Left renal pelvis (tissue), 4 donors: Measurements from ENCODE around the gene SLCO2B1. TPM values are rescaled to one million over a fixed set of nuclear protein-coding genes. Genes with fewer than 3 reads are reported as not detected.

Source experiments
- DNase-seq, 4 donors: peaks; one replicate each; pipeline ENCODE4 v3.0.0-alpha.2; 2013; ENCODE audit warnings: low read depth in 4 of 4, low spot score in 3 of 4
- polyA plus RNA-seq, 4 donors: library from polyadenylated mRNA; unstranded; fragments of 120-200 nt; gene quantifications; one replicate each; pipeline ENCODE4 v1.2.1, GENCODE V29; 2013; ENCODE audit not compliant: insufficient read length in 4 of 4

The SLCO2B1 gene
- polyA plus RNA-seq, 4 donors = 6.3 to 10.3 (median 9.3) TPM

DNA sequence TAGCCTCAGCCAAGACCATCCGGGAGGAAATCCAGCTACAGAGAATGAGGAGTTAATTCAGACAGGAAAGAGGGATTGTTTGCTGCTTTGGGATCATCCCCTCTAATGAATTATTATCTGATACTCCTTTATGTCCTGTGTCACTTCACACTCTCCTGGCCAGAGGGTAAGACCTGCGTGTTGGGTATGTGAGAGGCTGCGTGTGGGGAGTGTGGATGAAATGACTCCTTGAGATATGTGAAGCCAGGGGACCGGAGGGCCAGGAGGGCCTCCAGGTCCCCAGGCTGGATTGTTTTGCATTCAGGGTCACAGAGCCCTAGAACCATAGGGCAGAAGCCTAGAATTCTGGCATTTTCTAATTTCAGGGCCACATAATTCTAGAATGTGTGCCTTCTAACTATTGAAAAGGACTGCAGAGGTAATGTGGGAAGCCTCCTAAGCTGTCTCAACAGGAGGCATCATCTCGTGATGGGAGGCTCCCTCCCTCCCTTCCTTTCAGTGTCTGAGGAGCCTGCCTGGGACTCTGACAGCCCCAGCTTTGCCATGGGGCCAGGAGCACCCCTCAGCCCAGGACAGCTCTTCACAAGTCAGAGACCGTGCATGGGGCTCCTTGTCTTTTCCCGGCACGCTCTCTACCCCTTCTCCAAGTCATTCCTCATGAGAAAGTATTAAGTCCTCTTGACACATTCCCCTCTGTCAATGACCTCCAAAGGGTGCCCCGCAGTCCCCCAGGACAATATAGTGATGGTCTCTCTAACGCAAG lies 93.3 kb downstream of the SLCO2B1 start:
- DNase-seq = no peak

DNA sequence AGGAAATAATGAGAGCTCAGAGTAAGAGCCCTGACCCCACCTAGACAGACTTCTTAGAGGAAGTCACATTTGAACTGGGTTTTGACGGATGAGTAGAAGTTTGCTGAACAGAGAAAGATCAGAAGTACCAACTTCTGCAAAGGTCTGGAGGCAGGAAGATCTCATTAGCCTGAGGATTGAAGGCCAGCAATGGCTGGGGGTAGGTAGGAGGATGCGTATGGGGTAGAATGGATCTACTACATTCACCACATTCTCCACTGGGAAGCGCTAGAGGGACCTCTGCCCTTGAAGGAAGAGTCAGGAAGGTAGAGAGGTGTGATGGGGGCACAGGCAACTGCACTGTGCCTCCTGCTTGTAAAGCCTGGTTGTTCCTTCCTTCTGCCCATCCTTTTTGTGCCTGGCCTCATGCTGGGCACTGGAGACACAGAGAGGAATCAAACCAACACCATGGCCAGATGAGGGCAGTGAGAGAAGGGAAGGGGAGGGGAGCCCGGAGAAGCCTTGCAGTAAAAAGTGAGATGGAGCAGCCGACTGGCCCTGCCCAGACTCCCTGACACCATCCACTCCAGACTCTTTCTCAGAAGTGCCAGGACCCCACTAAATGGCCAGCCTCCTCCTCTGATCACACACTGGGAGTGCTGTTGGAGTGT lies 94.6 kb downstream of the SLCO2B1 start:
- no peak for DNase-seq

DNA sequence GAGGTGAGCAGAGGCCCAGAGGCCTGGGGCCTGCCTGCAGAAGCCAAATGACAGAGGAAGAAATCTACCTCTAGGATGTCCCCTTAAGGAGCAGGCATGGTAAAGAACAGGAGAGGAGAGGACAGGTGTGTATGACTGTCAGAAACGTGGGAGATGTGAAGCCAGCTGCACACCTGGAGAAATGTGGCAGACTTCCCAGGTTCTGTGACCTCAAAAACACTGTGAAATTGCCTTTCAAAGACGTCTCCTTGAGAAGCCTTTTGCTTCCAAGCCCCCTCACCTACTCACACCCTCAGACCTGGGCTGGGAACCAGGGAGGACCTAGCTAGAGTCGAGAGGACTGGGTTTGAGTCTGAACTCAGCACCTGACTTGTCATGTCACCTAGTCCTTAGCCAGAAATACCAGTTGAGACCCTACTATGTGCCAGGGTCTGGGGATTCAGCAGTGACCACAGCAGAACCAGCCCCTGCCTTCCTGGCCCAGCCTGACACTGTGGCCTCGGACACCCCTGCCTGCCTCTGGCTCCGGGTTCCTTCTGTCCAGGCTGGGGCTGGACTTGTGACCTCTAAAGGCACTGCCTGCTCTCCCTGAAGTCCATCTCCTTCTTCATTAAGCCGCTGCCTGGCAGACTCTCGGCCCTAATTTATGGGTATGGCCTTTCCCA lies 95.2 kb downstream of the SLCO2B1 start:
- DNase-seq = no peak

DNA sequence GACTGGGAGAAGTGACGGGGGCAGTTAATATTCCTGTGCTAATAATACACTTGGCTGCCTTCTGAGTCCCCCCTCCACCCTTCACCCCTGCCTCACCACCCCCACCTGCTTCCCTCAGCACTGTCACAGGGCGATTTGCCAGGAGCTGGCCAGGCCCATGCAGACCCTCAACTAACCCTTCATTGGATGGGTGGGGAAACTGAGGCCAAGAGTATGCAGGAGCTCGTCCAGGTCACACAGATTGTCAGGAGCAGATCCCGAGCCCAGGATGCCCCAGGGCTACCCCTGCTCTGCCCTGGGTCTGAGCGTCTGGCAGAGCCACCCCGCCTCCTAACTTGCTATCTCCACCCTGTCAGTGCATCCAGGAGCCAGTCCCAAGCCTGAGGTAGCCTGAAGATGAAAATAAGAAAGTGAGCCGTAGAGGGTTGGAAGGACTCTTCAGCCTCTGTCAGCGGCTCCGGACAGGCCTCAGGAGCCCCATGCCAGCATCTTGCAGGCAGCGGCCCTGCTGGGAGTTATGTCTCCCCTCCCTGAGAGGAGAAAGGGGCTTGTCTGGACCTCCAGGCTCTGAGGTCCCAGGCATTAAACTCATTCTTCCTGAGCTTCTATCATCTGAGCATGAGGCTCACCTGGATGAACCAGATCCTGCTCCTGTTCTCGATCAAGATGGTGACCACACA lies 95.9 kb downstream of the SLCO2B1 start:
- no peak for DNase-seq

DNA sequence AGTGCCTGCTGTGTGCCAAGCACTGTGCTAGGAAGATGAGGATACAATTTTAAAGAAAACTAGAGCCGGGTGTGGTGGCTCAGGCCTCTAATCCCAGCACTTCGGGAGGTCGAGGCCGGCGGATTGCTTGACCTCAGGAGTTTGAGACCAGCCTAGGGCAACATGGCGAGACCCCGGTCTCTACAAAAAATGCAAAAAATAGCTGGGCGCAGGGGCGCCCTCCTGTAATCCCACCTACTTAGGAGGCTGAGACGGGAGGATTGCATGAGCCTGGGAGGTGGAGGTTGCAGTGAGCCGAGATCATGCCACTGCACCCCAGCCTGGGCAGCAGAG lies 98.0 kb downstream of the SLCO2B1 start:
- DNase-seq = no peak

DNA sequence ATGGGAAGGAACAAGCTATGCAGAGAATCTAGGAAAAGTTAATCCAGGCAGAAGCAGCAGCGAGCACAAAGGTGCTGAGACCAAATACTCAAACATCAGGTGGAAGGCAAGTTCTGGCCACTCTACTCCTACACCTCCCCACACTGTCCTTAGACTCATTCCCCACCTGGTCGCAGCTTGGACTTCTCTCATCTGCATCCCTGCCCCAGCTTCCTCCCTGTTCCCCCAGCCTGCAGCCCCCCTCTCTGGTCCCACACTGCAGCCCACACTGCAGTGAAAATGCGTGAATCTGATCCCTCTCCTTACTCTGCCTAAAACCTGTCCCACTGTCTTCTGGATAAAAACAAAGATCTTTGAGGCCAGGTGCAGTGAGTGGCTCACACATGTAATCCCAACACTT lies 98.8 kb downstream of the SLCO2B1 start:
- no peak for DNase-seq

DNA sequence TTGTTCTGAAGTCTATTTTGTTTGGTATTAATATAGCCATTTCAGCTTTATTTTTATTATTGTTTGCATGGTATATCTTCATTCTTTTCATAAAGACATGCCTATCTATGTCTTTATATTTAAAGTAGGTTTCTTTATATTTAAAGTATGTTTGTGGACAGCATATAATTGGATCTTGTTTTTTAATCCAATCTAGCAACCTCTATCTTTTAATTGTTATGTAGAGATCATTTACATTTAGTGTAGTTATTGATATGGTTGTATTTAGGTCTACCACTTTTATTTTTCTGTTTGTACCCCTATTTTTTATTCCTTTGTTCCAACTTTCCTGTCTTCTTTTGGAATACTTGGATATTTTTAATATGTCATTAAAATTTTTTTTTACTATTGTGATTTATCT lies 103.4 kb downstream of the SLCO2B1 start:
- no peak for DNase-seq

Other genes with a start within 250 kb of the SLCO2B1 start
- 10 to 100 TPM in 3 of 4 donors, 1 to 10 TPM in 1; 9.5 to 16.9 (median 13.3) TPM for gene XRRA1, start 202.0 kb upstream of the SLCO2B1 start, polyA plus RNA-seq
- 100 to 1,000 TPM; 194 to 295 (median 230) TPM for gene SPCS2, start 201.8 kb upstream of the SLCO2B1 start, polyA plus RNA-seq
- gene NEU3, start 162.2 kb upstream of the SLCO2B1 start, polyA plus RNA-seq = 10 to 100 TPM in 2 of 4 donors, 1 to 10 TPM in 2; 7.9 to 12.5 (median 10.5) TPM
- gene OR2AT4, start 54.2 kb upstream of the SLCO2B1 start, polyA plus RNA-seq = under 1 TPM in 3 of 4 donors, not detected in 1; 0.01 to 0.05 (median 0.04) TPM
- under 1 TPM; 0.13 to 0.21 (median 0.16) TPM for gene TPBGL, start 89.7 kb downstream of the SLCO2B1 start, polyA plus RNA-seq
- 10 to 100 TPM; 21.4 to 29.5 (median 24.7) TPM for gene ARRB1, start 200.6 kb downstream of the SLCO2B1 start, polyA plus RNA-seq
- gene RPS3, start 248.4 kb downstream of the SLCO2B1 start, polyA plus RNA-seq = 1,000 to 10,000 TPM; 1,967 to 2,904 (median 2,295) TPM